Kidney epithelial cell (primary cell): ENCODE measurements around the gene ACR. TPM values are rescaled to one million over a fixed set of nuclear protein-coding genes. Genes with fewer than 3 reads are reported as not detected.

Experiments used
- DNase-seq: peaks from one replicate; pipeline ENCODE4 v3.0.0-alpha.2; 2010; ENCODE audit warnings: low read depth
- H3K27me3 ChIP-seq: 2 replicates; pipeline ENCODE4 v1.6.0; 2011; ENCODE audit warnings: low read length; ENCODE audit not compliant: control insufficient read depth, insufficient read depth
- H3K36me3 ChIP-seq: 2 replicates; pipeline ENCODE4 v1.5.1; 2011; ENCODE audit warnings: low read length; ENCODE audit not compliant: control insufficient read depth, insufficient read depth
- H3K4me3 ChIP-seq: 2 replicates; pipeline ENCODE4 v1.5.1; 2011; ENCODE audit warnings: low read depth, mild to moderate bottlenecking, control low read depth, low read length
- CTCF ChIP-seq: IDR thresholded peaks from 2 replicates; pipeline ENCODE4 v1.5.1; 2011; ENCODE audit warnings: mild to moderate bottlenecking, moderate library complexity, low read length, control low read depth, inconsistent platforms; ENCODE audit not compliant: insufficient read depth, poor library complexity, severe bottlenecking
- total RNA-seq: library from RNA; depleted of rRNA; stranded (reverse); fragments of >200 nt; gene quantifications from 2 replicates; pipeline ENCODE4 v1.2.3, GENCODE V29; 2015

ACR gene
- total RNA-seq, 1 donor from 2014 or later = not detected

- Histone ChIP-seq H3K36me3 (no peaks in the 10 kb centered on the region), H3K27me3 (peaks cover 9% of the 10 kb centered on the region), H3K4me3 (no peak overlapping the region)
- DNase-seq = no peak
- TF ChIP-seq CTCF = no peak
These were observed 36.4 kb upstream of the ACR start for GRCh38 chr22:50701428-50702154.

DNA sequence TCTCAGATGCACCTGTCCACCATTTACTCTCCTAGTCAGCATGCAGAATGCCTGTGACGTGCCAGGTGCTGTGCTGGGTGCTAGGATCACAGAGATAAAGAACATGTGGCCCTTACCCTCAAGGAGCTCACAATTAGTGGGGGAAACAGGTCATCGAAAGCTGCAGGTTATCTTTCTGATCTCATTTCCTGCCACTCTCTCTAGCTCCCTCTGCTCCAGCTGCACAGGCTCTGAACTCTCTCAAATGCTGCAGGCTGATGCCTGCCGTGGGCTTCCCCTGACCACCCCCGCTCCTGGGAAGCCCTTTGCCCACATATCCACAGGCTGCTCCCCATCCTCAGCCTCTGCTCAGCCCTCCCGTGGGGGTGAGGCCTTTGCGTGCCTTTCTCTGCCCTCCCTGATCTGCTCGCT, 35.7 kb upstream of the ACR start:
- TF ChIP-seq CTCF = no peak
- DNase-seq = no peak
- Histone ChIP-seq H3K27me3 (peaks cover 3% of the 10 kb centered on the region), H3K4me3 (no peak overlapping the region), H3K36me3 (no peaks in the 10 kb centered on the region)

GRCh38 chr22:50702821-50703725, 34.9 kb upstream of the ACR start:
- H3K27me3 ChIP-seq = peaks cover 3% of the 10 kb centered on the region
- H3K4me3 ChIP-seq = no peak overlapping the region
- no peak for DNase-seq
- TF ChIP-seq CTCF = no peak
- H3K36me3 ChIP-seq = no peaks in the 10 kb centered on the region

- TF ChIP-seq CTCF = no peak
- no peak for DNase-seq
- Histone ChIP-seq H3K27me3 (peaks cover 3% of the 10 kb centered on the region), H3K4me3 (no peak overlapping the region), H3K36me3 (no peaks in the 10 kb centered on the region)
These were observed 34.1 kb upstream of the ACR start for GRCh38 chr22:50703726-50704509.

GRCh38 chr22:50704510-50705218, 33.3 kb upstream of the ACR start:
- no peak overlapping the region for H3K4me3 ChIP-seq
- TF ChIP-seq CTCF = no peak
- no peak for DNase-seq
- H3K36me3 ChIP-seq = no peaks in the 10 kb centered on the region
- no peaks in the 10 kb centered on the region for H3K27me3 ChIP-seq
